Caco-2 (cell line): ENCODE data around the gene CALCOCO1. TPM values are rescaled to one million over a fixed set of nuclear protein-coding genes. Genes with fewer than 3 reads are reported as not detected.
A peak's percentile ranks its signal among the peaks of the same experiment; 100 is the strongest.

Source experiments
- BruUV-seq: library from RNA; stranded (reverse); fragments of 400-500 nt; replicated peaks from 2 replicates; lab custom pipeline; 2021; lab: Mats Ljungman, UMichigan
- CTCF ChIA-PET: fragments of 300-600 bp; sonication (Branson Sonifier 250); formaldehyde crosslinking; loops from one replicate; lab custom pipeline; 2022; ENCODE audit warnings: antibody characterized with exemption; lab: Charles Lee
- POLR2A ChIA-PET: fragments of 300-600 bp; sonication (Branson Sonifier 250); formaldehyde crosslinking; loops from one replicate; lab custom pipeline; 2022; ENCODE audit warnings: antibody characterized with exemption; lab: Charles Lee
- DNase-seq, 2 experiments: peaks; one replicate each; pipeline versions ENCODE4 v3.0.0 to v3.0.0-alpha.2; 2020 to 2022
- H3K27me3 ChIP-seq: replicated peaks from 2 replicates; pipeline ENCODE4 v1.6.0; 2011; ENCODE audit warnings: low read length; ENCODE audit not compliant: control insufficient read depth, insufficient read depth
- H3K36me3 ChIP-seq: 2 replicates; pipeline ENCODE4 v1.5.1; 2011; ENCODE audit warnings: low read length; ENCODE audit not compliant: control insufficient read depth, insufficient read depth
- H3K4me1 ChIP-seq: fragments of 250-450 bp; sonication (Bioruptor Pico); 2 replicates; pipeline ENCODE4 v1.5.1; 2020; ENCODE audit warnings: mild to moderate bottlenecking
- H3K4me3 ChIP-seq: 2 replicates; pipeline ENCODE4 v1.5.1; 2011; ENCODE audit warnings: low read depth, mild to moderate bottlenecking, control low read depth, low read length
- H3K9me3 ChIP-seq: fragments of 250-450 bp; sonication (Bioruptor Pico); 2 replicates; pipeline ENCODE4 v1.5.1; 2020; ENCODE audit warnings: mild to moderate bottlenecking, moderate library complexity
- H3K27ac Mint-ChIP-seq: one replicate; pipeline ENCODE4 v1.8.0; 2022; ENCODE audit warnings: mixed read lengths; ENCODE audit not compliant: unreplicated experiment
- H3K27me3 Mint-ChIP-seq: one replicate; pipeline ENCODE4 v1.8.0; 2022; ENCODE audit warnings: mixed read lengths; ENCODE audit not compliant: insufficient read depth, unreplicated experiment
- H3K36me3 Mint-ChIP-seq: one replicate; pipeline ENCODE4 v1.8.0; 2022; ENCODE audit warnings: mild to moderate bottlenecking, mixed read lengths; ENCODE audit not compliant: insufficient read depth, unreplicated experiment
- H3K4me1 Mint-ChIP-seq: one replicate; pipeline ENCODE4 v1.8.0; 2022; ENCODE audit warnings: low read depth, mixed read lengths; ENCODE audit not compliant: unreplicated experiment
- H3K4me3 Mint-ChIP-seq: one replicate; pipeline ENCODE4 v1.8.0; 2022; ENCODE audit warnings: mild to moderate bottlenecking, moderate library complexity, mixed read lengths; ENCODE audit not compliant: unreplicated experiment
- H3K9me3 Mint-ChIP-seq: one replicate; pipeline ENCODE4 v1.8.0; 2022; ENCODE audit warnings: mixed read lengths; ENCODE audit not compliant: unreplicated experiment
- CTCF ChIP-seq, 2 experiments: fragments of 200-600 bp in 1 of 2; IDR thresholded peaks; 1 replicate in 1 of 2; 2 replicates in 1 of 2; pipeline versions ENCODE4 v1.5.1 to v1.8.0; 2011 to 2022; ENCODE audit warnings: antibody characterized with exemption in 1 of 2, control low read depth in 1 of 2, inconsistent platforms in 1 of 2, low read depth in 1 of 2, low read length in 1 of 2, mild to moderate bottlenecking in 1 of 2, moderate library complexity in 1 of 2; ENCODE audit not compliant: insufficient read depth in 1 of 2, severe bottlenecking in 1 of 2, unreplicated experiment in 1 of 2
- intact Hi-C: fragments of 100-400 bp; cut with micrococcal nuclease; formaldehyde crosslinking; loops from one replicate; pipeline ENCODE4 v1.10.0; 2022; ENCODE audit not compliant: unreplicated experiment
- total RNA-seq: library from RNA; stranded (reverse); gene quantifications from 2 replicates; pipeline ENCODE4 v1.2.3, GENCODE V29; 2022

CALCOCO1 gene
- total RNA-seq, 1 experiment from 2014 or later = 19.3 TPM

GRCh38 chr12:53696285-53696654 is 31.0 kb downstream of the CALCOCO1 start:
- CTCF ChIA-PET = interaction anchor here (0.9 kb wide), 1 partner anchor 48 kb away, joined by 3 read pairs; no protein-coding TSS in a partner anchor
- no peaks in the 10 kb centered on the region for H3K36me3 ChIP-seq
- H3K4me1 ChIP-seq = no peaks in the 10 kb centered on the region; the same call in 1 of the 2 replicates
- H3K27me3 ChIP-seq = no peaks in the 10 kb centered on the region
- H3K4me3 Mint-ChIP-seq = peak overlapping the region; percentile 61
- H3K4me1 Mint-ChIP-seq = peaks cover 9% of the 10 kb centered on the region
- H3K4me3 ChIP-seq = peak overlapping the region; percentile 41
- no TSS peak for BruUV-seq
- no peaks in the 10 kb centered on the region for H3K9me3 ChIP-seq
- H3K36me3 Mint-ChIP-seq = no peaks in the 10 kb centered on the region
- DNase-seq = peak; percentile 86 to 90
- intact Hi-C loops = loop anchor here (1.0 kb wide), 1 partner anchor 20 kb away; the partner anchor contains the start of gene ATP5MC2
- POLR2A ChIA-PET = no interaction called here
- H3K27ac Mint-ChIP-seq = no peak overlapping the region
- TF ChIP-seq CTCF (IDR thresholded peaks at IDR 0.05; ENCODE audit: insufficient read depth in 1 of 2, low read depth in 1 of 2, low read length in 1 of 2, severe bottlenecking in 1 of 2, unreplicated experiment in 1 of 2) = no peak
- H3K9me3 Mint-ChIP-seq = no peaks in the 10 kb centered on the region
- H3K27me3 Mint-ChIP-seq = peaks cover 28% of the 10 kb centered on the region

- peaks cover 28% of the 10 kb centered on the region for H3K27me3 Mint-ChIP-seq
- peak; percentile 65 to 72 for DNase-seq
- H3K9me3 ChIP-seq = no peaks in the 10 kb centered on the region
- intact Hi-C loops = loop anchor here (1.0 kb wide), 1 partner anchor 19 kb away; the partner anchor contains the start of gene ATP5MC2
- H3K36me3 ChIP-seq = no peaks in the 10 kb centered on the region
- BruUV-seq = no TSS peak
- H3K27ac Mint-ChIP-seq = no peak overlapping the region
- no peaks in the 10 kb centered on the region for H3K27me3 ChIP-seq
- CTCF ChIA-PET = interaction anchor here (0.9 to 1.2 kb wide), 3 partner anchors 49 to 56 kb away, joined by 3 to 4 read pairs (median 3); partner anchors contain the start of gene CISTR
- H3K4me3 ChIP-seq = peak overlapping the region; percentile 41
- TF ChIP-seq CTCF (IDR thresholded peaks at IDR 0.05; ENCODE audit: insufficient read depth in 1 of 2, low read depth in 1 of 2, low read length in 1 of 2, severe bottlenecking in 1 of 2, unreplicated experiment in 1 of 2) = peak; percentile 43 to 49
- POLR2A ChIA-PET = no interaction called here
- H3K4me1 Mint-ChIP-seq = peaks cover 9% of the 10 kb centered on the region
- no peaks in the 10 kb centered on the region; the same call in 1 of the 2 replicates for H3K4me1 ChIP-seq
- H3K9me3 Mint-ChIP-seq = no peaks in the 10 kb centered on the region
- no peaks in the 10 kb centered on the region for H3K36me3 Mint-ChIP-seq
- H3K4me3 Mint-ChIP-seq = peak overlapping the region; percentile 61
Measured at GRCh38 chr12:53695152-53696145, 31.8 kb downstream of the CALCOCO1 start.

DNA sequence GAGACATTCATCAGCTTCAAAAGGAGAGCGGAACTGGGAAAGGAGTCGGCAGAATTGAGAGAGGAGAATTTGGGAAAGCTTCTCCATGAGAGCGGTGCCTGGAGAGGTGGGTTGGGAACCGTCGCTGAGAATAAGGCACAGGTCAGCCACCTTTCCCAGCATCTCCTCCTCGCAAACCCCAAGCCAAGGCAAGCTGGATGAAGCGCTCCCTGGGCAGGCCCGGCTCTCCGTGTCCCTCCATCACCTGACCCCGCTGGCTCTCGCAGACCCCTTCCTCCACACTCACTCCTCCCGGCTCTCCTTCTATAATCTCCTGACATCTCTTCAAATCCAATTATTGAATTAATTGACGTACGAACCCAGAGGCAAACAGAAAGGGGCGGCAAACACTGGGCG is 32.5 kb downstream of the CALCOCO1 start:
- Histone ChIP-seq H3K9me3 (no peaks in the 10 kb centered on the region), H3K27me3 (no peaks in the 10 kb centered on the region), H3K4me3 (peak overlapping the region; percentile 41), H3K4me1 (no peaks in the 10 kb centered on the region; the same call in 1 of the 2 replicates), H3K36me3 (no peaks in the 10 kb centered on the region)
- Mint-ChIP-seq H3K27ac (no peak overlapping the region), H3K36me3 (no peaks in the 10 kb centered on the region), H3K4me3 (peak overlapping the region; percentile 61), H3K4me1 (peaks cover 9% of the 10 kb centered on the region), H3K9me3 (no peaks in the 10 kb centered on the region), H3K27me3 (peaks cover 23% of the 10 kb centered on the region)
- CTCF ChIA-PET = interaction anchor here (0.6 to 1.2 kb wide), 3 partner anchors 52 to 284 kb away, joined by 3 to 5 read pairs (median 4); partner anchors contain the start of gene CISTR
- BruUV-seq = no TSS peak
- intact Hi-C loops = no loop called here
- TF ChIP-seq CTCF (IDR thresholded peaks at IDR 0.05; ENCODE audit: insufficient read depth in 1 of 2, low read depth in 1 of 2, low read length in 1 of 2, severe bottlenecking in 1 of 2, unreplicated experiment in 1 of 2) = no peak
- POLR2A ChIA-PET = no interaction called here
- DNase-seq = no peak
